ENCODE data around the gene TPRN.

Gene TPRN

DNA sequence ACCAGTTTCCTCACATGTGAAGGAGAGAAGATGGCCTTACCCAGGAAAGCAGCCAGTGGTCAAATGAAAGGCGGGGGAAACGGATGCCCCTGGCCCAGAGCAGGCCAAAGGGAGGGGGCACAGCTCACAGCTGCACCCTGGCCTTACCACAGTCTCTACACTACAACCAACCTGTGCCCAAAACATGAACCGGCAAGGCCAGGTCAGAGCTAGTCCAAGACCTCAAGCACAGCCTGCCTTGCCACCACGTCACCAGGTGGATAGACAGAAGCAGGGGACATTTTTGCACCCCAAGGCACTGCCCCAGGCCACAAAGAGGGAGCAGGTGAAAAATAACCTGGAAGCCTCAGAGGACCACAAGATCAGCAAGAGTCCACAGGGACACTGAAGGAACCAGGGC lies 57.1 kb downstream of the TPRN start:
- no peak for DNase-seq (ENCODE audit: low read depth in 2 of 2)

DNA sequence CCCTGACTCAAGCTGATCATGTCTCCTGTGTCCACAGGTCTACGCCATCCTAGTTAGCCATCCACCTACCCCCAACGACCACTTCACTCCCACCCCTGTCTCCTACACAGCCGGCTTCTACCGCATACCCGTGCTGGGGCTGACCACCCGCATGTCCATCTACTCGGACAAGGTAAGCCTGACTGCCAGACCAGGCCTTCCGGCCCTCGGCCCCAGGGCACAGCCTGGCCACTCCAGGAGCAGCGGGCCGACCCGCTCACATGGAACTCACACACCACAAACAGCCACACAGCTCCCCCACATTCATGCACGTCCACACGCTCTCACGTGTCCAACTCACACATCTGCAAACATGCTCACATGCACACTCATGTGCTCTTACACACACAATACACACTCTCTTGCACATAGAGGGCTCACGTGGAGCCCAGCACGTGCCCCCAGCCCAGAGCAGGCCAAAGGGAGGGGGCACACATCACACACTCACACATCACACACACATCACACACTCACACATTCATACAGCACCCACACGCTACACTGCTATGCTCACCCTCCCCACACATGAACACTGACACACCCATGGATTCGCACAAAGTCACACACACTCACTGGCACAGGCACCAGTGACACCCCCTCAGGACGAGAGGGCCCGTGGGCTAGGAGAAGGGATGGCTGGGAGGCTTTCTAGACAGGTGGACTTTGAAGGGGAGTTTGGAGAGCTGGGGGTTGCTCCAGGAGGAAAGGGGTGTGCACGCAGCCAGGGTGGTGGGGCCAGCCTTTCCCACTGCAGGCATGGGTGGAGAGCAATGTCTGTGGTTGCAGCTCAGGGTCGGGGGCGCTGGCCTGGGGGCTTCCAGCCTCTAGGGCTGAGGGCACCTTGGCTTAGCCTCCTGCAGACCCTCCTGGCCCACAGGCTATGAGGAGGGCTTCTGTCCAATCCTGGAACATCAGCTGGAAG lies 58.3 kb downstream of the TPRN start:
- no peak for DNase-seq (ENCODE audit: low read depth in 2 of 2)
